DOHH2 (cell line): ENCODE measurements around the gene ZSCAN5B.

Experiments used
- EZH2phosphoT487 ChIP-seq: fragments of 200-600 bp; sonication (generic); IDR thresholded peaks from 2 replicates; pipeline ENCODE4 v1.6.1; 2017; ENCODE audit warnings: borderline replicate concordance, mild to moderate bottlenecking, antibody characterized with exemption, low read length, moderate library complexity, mixed read lengths
- TF ChIP-seq, protein P1 (sequence below): fragments of 200-600 bp; sonication (generic); IDR thresholded peaks from one replicate; pipeline ENCODE4 v1.5.1; 2014; ENCODE audit warnings: antibody characterized with exemption, mild to moderate bottlenecking, low read depth, low read length; ENCODE audit not compliant: poor library complexity, severe bottlenecking

DNA sequence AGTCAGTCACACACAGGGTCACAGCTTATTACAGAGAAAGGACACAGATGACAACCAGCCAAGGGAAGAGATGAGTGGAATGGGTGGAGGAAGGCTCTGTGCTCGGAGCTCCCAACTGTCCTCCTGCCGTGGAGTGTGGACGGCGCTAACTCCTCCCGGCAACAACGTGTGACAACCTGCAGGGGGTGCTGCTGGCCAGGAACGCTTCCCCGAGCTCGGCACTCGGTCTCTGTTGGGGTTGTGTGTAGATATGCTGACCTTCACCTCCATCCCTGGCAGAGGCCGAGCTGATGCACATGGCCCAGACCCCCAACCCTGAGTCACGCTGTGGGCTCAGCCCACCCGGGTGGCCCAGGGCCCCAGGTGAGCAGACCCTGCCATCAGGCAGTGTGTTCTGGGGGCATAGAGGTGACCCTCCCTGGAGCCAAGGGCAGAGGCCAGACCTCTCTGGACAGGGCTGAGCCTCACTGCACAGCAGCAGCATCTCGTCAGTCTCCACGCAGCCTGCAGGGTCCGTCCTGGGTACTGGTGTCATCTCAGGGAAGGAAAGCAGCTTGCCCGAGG, 42.4 kb downstream of the ZSCAN5B start:
- TF ChIP-seq, protein P1, sequence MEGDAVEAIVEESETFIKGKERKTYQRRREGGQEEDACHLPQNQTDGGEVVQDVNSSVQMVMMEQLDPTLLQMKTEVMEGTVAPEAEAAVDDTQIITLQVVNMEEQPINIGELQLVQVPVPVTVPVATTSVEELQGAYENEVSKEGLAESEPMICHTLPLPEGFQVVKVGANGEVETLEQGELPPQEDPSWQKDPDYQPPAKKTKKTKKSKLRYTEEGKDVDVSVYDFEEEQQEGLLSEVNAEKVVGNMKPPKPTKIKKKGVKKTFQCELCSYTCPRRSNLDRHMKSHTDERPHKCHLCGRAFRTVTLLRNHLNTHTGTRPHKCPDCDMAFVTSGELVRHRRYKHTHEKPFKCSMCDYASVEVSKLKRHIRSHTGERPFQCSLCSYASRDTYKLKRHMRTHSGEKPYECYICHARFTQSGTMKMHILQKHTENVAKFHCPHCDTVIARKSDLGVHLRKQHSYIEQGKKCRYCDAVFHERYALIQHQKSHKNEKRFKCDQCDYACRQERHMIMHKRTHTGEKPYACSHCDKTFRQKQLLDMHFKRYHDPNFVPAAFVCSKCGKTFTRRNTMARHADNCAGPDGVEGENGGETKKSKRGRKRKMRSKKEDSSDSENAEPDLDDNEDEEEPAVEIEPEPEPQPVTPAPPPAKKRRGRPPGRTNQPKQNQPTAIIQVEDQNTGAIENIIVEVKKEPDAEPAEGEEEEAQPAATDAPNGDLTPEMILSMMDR: peak; percentile 50
- TF ChIP-seq EZH2phosphoT487: no peak
